Small intestine (tissue), 7 donors: Measurements from ENCODE around the gene NCAPH2. TPM values are rescaled to one million over a fixed set of nuclear protein-coding genes. Genes with fewer than 3 reads are reported as not detected.

Experiments used
- DNase-seq, 2 donors: peaks; one replicate each; pipeline versions ENCODE4 v3.0.0 to v3.0.0-alpha.2; 2013
- FAIRE-seq: peaks from 2 replicates; lab custom pipeline; 2012; peaks lifted over from hg19 to GRCh38; lab: Jason Lieb, UNC
- H3K27ac ChIP-seq, 3 donors: one replicate each; pipeline ENCODE4 v1.5.1; 2013; ENCODE audit warnings: low read length in 2 of 3, mild to moderate bottlenecking in 2 of 3, control low read depth in 1 of 3, inconsistent platforms in 1 of 3, low read depth in 1 of 3, moderate library complexity in 1 of 3
- H3K27me3 ChIP-seq, 3 donors: one replicate each; pipeline ENCODE4 v1.6.1; 2013; ENCODE audit warnings: low read length in 3 of 3, inconsistent platforms in 1 of 3; ENCODE audit not compliant: control insufficient read depth in 3 of 3, insufficient read depth in 3 of 3
- H3K36me3 ChIP-seq, 3 donors: one replicate each; pipeline ENCODE4 v1.6.1; 2013; ENCODE audit warnings: low read length in 3 of 3, inconsistent platforms in 1 of 3, low read depth in 1 of 3, mild to moderate bottlenecking in 1 of 3, moderate library complexity in 1 of 3; ENCODE audit not compliant: control insufficient read depth in 3 of 3, insufficient read depth in 2 of 3
- H3K4me1 ChIP-seq, 3 donors: one replicate each; pipeline ENCODE4 v1.6.1; 2013; ENCODE audit warnings: low read length in 2 of 3, inconsistent platforms in 1 of 3, low read depth in 1 of 3, mild to moderate bottlenecking in 1 of 3, moderate library complexity in 1 of 3; ENCODE audit not compliant: control insufficient read depth in 3 of 3, insufficient read depth in 2 of 3
- H3K4me3 ChIP-seq, 3 donors: one replicate each; pipeline ENCODE4 v1.5.1; 2013; ENCODE audit warnings: low read length in 3 of 3, control low read depth in 1 of 3, inconsistent platforms in 1 of 3, low read depth in 1 of 3, mild to moderate bottlenecking in 1 of 3, moderate library complexity in 1 of 3
- H3K9me3 ChIP-seq, 2 donors: one replicate each; pipeline ENCODE4 v1.6.1; 2013; ENCODE audit warnings: low read depth in 1 of 2, low read length in 1 of 2; ENCODE audit not compliant: control insufficient read depth in 2 of 2, insufficient read depth in 1 of 2
- WGBS, 3 donors: extraction: QIAGEN DNeasy Blood & Tissue Kit; methylation state at CpG; one replicate each; pipeline ENCODE4 v1.1.7; 2013; 5-methylcytosine and 5-hydroxymethylcytosine counted together
- polyA plus RNA-seq, 4 donors: library from polyadenylated mRNA; stranded (reverse) in 3 of 4; unstranded in 1 of 4; fragments of 200-250 nt in 3 of 4; fragments of 120-200 nt in 1 of 4; gene quantifications; one replicate each; pipeline versions ENCODE4 v1.2.1 to v1.2.3, GENCODE V29; 2013
- donor health status: healthy with polysubstance abuse.
- donor health status: control.
- donor health status: control.
- donor health status: Bipolar disorder and iron deficiency.
- donor health status: healthy.

Gene NCAPH2
- polyA plus RNA-seq, 4 donors: 29.3 to 45.9 (median 39.8) TPM

DNA sequence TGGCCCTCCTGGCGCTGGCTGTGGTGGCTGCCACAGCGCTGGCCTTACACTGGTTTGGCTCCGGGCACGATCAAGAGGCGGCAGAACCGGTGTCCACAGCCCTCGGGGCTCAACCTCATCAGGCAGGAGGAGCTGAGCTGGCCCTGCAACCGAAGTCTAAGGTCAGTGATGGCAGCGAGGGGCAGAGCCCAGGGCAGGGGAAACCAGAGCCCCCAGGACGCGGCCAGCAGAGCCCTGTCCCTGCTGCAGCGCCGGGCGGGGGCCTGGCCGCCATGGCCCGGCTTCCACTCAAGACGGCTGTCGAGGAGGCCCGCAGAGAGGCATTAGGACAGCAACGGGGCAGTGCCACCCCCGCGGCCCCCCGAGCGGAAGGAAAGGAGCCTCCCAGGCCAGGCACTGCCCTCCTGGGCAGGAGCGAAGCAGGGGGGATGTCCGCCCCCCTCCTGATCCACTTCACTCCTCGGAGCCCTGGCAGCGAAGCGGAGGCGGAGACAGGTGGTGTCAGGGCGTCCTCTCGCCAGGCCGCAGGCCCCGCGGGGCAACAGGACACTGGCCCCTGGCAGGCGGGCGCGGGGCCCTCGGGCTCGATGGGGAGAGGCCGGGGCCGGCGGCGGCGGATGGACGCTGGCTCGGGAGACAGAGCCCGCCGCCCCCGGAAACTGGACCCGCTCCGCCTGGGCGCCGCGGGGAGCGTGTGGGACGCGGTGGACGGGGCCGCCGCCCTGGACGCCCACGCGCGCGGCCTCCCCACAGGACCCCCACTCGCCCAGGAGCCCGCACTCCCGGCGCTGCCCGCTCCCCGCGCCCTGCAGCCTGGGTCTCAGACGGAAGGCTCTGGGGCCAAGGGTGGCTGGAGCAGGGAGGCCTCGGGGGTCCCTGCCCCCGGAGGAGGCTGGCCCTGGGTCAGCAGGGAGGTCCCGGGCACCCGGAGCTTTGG is 38.6 kb downstream of the NCAPH2 start:
- H3K27ac ChIP-seq: no peak overlapping the region
- peaks cover 0 to 14% (median 0%) of the 10 kb centered on the region in 3 donors for H3K4me1 ChIP-seq
- H3K9me3 ChIP-seq: no peaks in the 10 kb centered on the region
- 65 to 79% (median 75%) methylated on average over 33 to 78 of the region's 78 CpGs for WGBS, 3 donors
- H3K27me3 ChIP-seq: peaks cover 0 to 62% (median 0%) of the 10 kb centered on the region in 3 donors
- H3K36me3 ChIP-seq: no peaks in the 10 kb centered on the region
- FAIRE-seq (no peak), DNase-seq (no peak)
- no peak overlapping the region for H3K4me3 ChIP-seq

DNA sequence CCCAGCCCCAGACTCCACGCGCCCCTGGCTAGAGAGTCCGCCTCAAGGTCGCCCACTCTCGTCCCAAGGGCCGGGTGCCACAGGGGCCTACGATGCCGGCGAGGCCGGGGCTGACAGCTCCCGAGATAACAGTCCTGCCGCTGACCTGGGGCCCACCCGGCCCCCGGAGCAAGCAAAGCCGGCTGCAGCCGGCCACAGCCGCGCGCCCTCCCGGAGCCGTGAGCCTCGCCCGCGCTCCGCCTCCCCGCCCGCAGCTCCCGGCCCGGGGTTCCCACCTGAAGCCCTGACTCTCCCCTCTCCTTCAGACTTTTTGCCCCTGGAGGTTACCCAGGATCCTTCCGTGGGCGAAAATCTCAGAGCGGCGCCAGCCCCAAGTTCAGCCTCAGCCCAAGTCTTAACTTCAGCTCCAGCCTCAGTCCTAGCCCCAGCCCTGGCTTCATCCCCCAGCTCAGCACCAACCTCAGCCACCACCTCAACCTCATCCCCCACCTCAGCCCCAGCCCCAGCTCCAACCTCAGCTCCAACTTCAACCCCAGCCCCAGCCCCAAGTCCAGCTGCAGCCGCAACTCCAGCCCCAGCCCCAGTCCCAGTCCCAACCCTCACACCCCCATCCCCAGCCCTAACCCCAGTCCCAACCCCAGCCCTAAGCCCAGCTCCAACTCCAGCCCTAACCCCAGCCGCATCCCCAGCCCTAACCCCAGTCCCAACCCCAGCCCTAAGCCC is 39.4 kb downstream of the NCAPH2 start:
- no peak overlapping the region for H3K4me3 ChIP-seq
- no peak overlapping the region for H3K27ac ChIP-seq
- H3K9me3 ChIP-seq: no peaks in the 10 kb centered on the region
- H3K4me1 ChIP-seq: peaks cover 0 to 14% (median 0%) of the 10 kb centered on the region in 3 donors
- FAIRE-seq (no peak), DNase-seq (no peak)
- H3K27me3 ChIP-seq: peaks cover 0 to 64% (median 0%) of the 10 kb centered on the region in 3 donors
- WGBS, 3 donors: 30 to 35% (median 35%) methylated on average over 18 to 35 of the region's 35 CpGs
- H3K36me3 ChIP-seq: no peaks in the 10 kb centered on the region

DNA sequence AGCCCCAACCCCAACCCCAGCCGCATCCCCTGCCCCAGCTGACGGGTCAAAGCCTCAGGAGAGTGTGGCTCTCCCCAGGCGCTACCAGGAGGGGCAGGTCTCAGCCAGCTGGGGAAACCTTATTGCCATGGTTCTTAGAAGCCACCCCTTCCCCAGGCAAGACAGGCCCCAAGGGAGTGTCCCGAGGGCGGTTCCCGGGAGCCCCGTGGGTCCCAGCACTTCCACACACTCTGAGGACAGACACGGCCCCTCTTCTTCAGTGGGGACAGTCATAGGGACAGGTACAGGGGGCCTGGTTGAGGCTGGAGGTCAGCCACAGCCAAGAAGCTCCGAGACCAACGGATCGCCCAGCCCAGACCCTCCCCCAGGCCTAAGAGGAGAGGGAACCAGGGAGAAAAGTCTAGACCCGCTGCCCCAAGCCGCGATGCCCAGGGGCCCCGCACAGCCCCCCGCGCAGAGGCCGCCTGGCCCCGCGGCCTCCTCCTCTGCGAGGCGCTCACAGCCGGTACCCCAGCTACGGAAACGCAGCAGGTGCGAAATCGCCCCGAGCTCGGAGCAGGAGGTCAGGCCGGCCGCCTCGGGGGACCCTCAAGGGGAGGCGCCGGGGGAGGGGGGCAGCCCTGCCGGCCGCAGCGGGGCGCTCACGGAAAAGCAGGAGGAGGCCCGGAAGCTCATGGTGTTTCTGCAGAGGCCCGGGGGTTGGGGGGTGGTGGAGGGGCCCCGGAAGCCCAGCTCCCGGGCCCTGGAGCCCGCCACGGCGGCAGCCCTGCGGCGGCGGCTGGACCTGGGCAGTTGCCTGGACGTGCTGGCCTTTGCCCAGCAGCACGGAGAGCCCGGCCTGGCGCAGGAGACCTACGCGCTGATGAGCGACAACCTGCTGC is 40.3 kb downstream of the NCAPH2 start:
- no peak for FAIRE-seq

DNA sequence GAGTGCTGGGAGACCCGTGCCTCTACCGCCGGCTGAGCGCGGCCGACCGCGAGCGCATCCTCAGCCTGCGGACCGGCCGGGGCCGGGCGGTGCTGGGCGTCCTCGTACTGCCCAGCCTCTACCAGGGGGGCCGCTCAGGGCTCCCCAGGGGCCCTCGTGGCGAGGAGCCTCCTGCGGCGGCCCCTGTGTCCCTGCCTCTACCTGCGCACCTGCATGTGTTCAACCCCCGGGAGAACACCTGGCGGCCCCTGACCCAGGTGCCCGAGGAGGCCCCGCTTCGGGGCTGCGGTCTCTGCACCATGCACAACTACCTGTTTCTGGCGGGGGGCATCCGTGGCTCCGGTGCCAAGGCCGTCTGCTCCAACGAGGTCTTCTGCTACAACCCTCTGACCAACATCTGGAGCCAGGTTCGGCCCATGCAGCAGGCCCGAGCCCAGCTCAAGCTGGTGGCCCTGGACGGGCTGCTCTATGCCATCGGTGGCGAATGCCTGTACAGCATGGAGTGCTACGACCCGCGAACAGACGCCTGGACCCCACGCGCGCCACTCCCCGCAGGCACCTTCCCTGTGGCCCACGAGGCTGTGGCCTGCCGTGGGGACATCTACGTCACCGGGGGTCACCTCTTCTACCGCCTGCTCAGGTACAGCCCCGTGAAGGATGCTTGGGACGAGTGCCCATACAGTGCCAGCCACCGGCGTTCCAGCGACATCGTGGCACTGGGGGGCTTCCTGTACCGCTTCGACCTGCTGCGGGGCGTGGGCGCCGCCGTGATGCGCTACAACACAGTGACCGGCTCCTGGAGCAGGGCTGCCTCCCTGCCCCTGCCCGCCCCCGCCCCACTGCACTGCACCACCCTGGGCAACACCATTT is 41.1 kb downstream of the NCAPH2 start:
- DNase-seq (no peak), FAIRE-seq (no peak)
- no peaks in the 10 kb centered on the region for H3K36me3 ChIP-seq
- H3K4me1 ChIP-seq: peaks cover 0 to 10% (median 0%) of the 10 kb centered on the region in 3 donors
- H3K9me3 ChIP-seq: no peaks in the 10 kb centered on the region
- WGBS, 3 donors: 56 to 72% (median 60%) methylated on average over 41 to 68 of the region's 68 CpGs
- H3K27ac ChIP-seq: peak overlapping the region in 2 of 3 donors; percentile 36 to 61
- peaks cover 0 to 59% (median 0%) of the 10 kb centered on the region in 3 donors for H3K27me3 ChIP-seq
- H3K4me3 ChIP-seq: peak overlapping the region in 2 of 3 donors; percentile 35 to 40

More for the DNA sequence above, 40.3 kb downstream of the NCAPH2 start:
- peak in 1 of 2 donors; percentile 55 for DNase-seq
- H3K4me3 ChIP-seq: peak overlapping the region in 2 of 3 donors; percentile 35 to 40
- H3K27ac ChIP-seq: peak overlapping the region in 2 of 3 donors; percentile 36 to 61
- no peaks in the 10 kb centered on the region for H3K36me3 ChIP-seq
- H3K4me1 ChIP-seq: peaks cover 0 to 14% (median 0%) of the 10 kb centered on the region in 3 donors
- H3K27me3 ChIP-seq: peaks cover 0 to 64% (median 0%) of the 10 kb centered on the region in 3 donors
- 8 to 10% (median 9%) methylated on average over 36 to 56 of the region's 56 CpGs for WGBS, 3 donors
- H3K9me3 ChIP-seq: no peaks in the 10 kb centered on the region

DNA sequence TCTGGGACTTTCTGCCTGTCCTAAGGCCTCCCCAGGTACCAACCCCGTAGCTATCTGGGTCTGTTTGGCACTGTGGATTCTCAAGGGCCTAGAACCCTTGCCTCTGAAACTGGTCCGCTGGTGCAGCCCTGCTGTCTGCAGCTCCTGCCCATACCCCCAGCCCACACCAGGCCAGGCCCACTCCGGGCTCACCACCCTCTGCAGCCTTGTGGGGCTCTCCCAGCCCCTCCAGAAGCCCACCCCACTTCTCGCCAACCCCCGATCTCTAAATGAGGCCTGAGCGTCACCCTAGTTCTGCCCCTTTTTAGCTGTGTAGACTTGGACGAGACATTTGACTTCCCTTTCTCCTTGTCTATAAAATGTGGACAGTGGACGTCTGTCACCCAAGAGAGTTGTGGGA is 42.4 kb downstream of the NCAPH2 start:
- FAIRE-seq: no peak
- WGBS, 3 donors: 91 to 94% (median 94%) methylated on average over 8 of the region's 8 CpGs
- H3K27me3 ChIP-seq: peaks cover 0 to 48% (median 0%) of the 10 kb centered on the region in 3 donors

DNA sequence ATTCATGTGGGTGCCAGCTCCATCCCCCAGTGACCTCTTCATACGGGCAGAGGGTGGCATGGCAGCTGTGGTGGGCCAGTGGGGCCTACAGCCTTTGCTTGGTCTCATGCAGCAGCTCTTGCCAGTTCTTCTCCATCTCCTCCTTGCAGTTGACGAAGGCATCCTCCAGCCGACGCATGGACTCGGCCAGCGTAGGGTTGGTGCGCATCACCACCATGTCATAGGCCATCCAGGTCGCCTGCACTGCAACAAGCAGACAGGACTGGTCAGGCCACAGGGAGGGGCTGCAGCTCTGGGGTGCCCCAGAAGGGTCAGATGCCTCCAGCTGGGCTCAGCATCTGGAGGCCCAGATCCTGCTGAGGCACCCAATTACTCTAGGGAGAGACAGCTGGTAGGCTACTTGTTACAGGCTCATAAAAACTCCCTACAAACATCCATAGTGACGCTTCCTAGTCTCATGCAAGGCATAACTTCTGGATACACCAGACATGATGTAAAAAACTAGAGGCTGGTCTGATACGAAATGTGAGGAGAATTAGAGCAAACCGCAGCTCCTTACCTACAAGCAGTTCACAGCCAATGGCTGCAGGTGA is 43.2 kb downstream of the NCAPH2 start:
- FAIRE-seq (no peak), DNase-seq (no peak)
- peaks cover 0 to 4% (median 0%) of the 10 kb centered on the region in 3 donors for H3K4me1 ChIP-seq
- peaks cover 0 to 41% (median 0%) of the 10 kb centered on the region in 3 donors for H3K27me3 ChIP-seq
- no peaks in the 10 kb centered on the region for H3K9me3 ChIP-seq
- H3K4me3 ChIP-seq: no peak overlapping the region
- WGBS, 3 donors: 90 to 95% (median 93%) methylated on average over 11 of the region's 11 CpGs
- no peak overlapping the region for H3K27ac ChIP-seq
- H3K36me3 ChIP-seq: no peaks in the 10 kb centered on the region

More for the DNA sequence above, 42.4 kb downstream of the NCAPH2 start:
- Histone ChIP-seq H3K4me3 (no peak overlapping the region), H3K27ac (no peak overlapping the region), H3K4me1 (peaks cover 0 to 4% (median 0%) of the 10 kb centered on the region in 3 donors), H3K36me3 (no peaks in the 10 kb centered on the region), H3K9me3 (no peaks in the 10 kb centered on the region)
- no peak for DNase-seq

DNA sequence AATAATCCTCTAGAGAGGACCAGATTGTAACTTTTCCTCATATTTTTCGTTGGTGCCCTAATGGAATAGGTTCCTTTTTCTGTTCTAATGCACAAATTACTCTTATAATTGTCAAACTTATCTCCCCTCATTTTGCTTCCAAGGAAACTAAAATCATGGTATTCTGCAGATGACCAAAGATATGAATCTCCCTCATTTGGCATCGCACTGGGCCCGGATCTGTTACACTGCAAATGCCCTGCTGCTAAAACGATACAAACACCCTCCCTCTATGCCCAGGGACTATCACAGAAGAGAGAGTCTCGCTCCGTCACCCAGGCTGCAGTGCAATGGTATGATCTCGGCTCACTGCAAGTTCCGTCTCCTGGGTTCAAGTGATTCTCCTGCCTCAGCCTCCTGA is 45.3 kb downstream of the NCAPH2 start:
- H3K4me3 ChIP-seq: no peak overlapping the region
- no peaks in the 10 kb centered on the region for H3K36me3 ChIP-seq
- H3K4me1 ChIP-seq: peaks cover 0 to 4% (median 0%) of the 10 kb centered on the region in 3 donors
- no peak for DNase-seq
- FAIRE-seq: no peak
- no peak overlapping the region for H3K27ac ChIP-seq
- peaks cover 0 to 23% (median 0%) of the 10 kb centered on the region in 3 donors for H3K27me3 ChIP-seq
- no peaks in the 10 kb centered on the region for H3K9me3 ChIP-seq
- 77 to 91% (median 84%) methylated on average over 8 of the region's 8 CpGs for WGBS, 3 donors
